H7 (cell line): ENCODE results near the gene TGFBR2. TPM values are rescaled to one million over a fixed set of nuclear protein-coding genes. Genes with fewer than 3 reads are reported as not detected.
"Not testable (repeated sequence)": the region's sequence is repeated elsewhere in the genome, so short reads cannot be mapped to it uniquely, and the experiment has no call there.

ENCODE experiments used
- DNase-seq: peaks from one replicate; pipeline ENCODE4 v3.0.0; 2012
- H3K27me3 ChIP-seq: 2 replicates; pipeline ENCODE4 v1.6.0; 2011; ENCODE audit warnings: mild to moderate bottlenecking, low read length; ENCODE audit not compliant: control insufficient read depth, insufficient read depth
- H3K36me3 ChIP-seq: replicated peaks from 2 replicates; pipeline ENCODE4 v1.5.1; 2011; ENCODE audit warnings: low read length; ENCODE audit not compliant: control insufficient read depth, insufficient read depth
- H3K4me3 ChIP-seq: 2 replicates; pipeline ENCODE4 v1.5.1; 2011; ENCODE audit warnings: low read depth, mild to moderate bottlenecking, control low read depth, low read length, moderate library complexity; ENCODE audit not compliant: insufficient read depth
- total RNA-seq: library from RNA; depleted of rRNA; stranded (reverse); fragments of >200 nt; shearing (Covaris generic); gene quantifications from 2 replicates; pipeline ENCODE4 v1.2.3, GENCODE V29; 2014

The TGFBR2 gene
- total RNA-seq, 1 experiment from 2014 or later = 4.3 TPM

DNA sequence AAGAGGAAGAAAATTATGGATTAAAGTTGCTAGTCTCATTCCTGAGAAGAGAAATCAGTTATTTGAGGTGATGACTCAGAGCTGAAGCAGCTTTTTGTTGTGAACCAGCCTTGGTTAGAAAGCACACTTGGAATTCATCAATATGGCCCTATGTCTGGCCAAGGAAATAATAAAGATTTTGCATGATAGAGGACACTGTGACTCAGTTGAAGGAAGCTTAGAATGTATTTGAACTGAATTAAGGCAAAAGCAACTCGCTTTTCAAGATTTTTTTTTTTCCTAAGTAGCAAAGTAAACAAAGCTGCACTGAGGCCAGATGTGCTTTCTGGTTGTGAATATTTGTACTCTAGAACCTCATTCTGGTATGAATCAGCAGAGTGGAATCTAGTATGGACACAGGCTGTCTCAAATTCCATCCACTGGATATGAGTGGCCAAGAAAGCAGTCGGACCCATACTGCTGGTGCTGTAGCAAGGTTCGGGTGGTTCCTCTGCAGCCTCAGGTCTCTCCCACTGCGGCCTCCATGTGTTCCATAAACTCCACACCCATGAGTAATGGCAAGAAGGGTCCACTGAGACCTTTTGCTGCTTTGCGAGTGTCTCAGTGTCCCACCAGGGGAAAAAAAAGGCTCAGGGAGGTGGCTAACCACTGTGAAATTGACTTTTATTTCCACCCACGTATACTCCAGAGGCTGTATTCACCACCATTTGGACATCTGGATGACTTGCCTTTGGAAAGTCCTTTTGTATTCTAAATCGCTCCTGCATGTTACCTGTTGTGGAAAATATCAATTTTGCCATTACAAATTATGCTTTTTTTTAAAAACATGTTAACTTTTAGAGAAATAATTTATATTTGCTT is 53.1 kb downstream of the TGFBR2 start:
- H3K4me3 ChIP-seq = no peak overlapping the region
- H3K36me3 ChIP-seq = peaks cover 9% of the 10 kb centered on the region
- H3K27me3 ChIP-seq = no peaks in the 10 kb centered on the region
- no peak for DNase-seq

DNA sequence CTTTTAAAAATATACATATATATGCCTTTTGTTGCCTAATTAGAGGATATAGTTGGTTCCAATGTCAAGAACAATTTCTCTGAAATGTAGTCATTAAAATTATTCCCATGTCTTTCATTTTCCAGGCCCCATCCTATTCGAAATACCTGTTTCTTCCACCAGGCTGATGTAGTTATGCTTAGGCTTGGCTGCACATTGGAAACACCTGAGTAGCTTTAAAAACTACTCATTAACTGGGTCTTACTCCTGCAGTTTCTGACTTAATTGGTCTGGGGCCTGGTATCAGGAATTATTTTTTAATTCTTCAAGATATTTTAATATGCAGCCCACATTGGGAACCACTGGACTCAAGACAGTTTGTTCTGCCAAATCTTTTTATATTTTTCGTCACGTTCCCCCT is 53.7 kb downstream of the TGFBR2 start:
- peaks cover 5% of the 10 kb centered on the region for H3K36me3 ChIP-seq
- DNase-seq = no peak
- H3K4me3 ChIP-seq = no peak overlapping the region
- H3K27me3 ChIP-seq = no peaks in the 10 kb centered on the region

DNA sequence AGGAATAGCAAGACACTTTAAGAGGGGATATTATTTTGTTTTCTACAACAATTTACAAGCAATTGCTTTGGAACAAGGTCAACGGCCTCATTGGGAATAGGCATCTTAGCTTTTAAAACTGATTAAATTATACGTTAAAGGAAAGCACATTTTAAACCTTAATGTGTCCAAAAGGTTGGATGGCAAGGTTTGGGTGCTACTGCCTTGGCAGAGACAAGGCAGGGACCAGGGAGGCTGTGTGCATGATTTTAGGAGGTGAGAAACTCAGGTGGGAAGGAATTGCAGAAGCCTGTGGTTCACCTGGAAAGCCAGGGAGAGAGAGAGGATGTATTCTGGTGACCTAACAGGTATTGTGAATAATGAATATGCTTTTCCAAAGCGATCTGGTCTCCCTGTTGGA is 54.3 kb downstream of the TGFBR2 start:
- H3K27me3 ChIP-seq = no peaks in the 10 kb centered on the region
- peaks cover 2% of the 10 kb centered on the region; the same call in 1 of the 2 replicates for H3K36me3 ChIP-seq
- no peak overlapping the region for H3K4me3 ChIP-seq
- DNase-seq = no peak

DNA sequence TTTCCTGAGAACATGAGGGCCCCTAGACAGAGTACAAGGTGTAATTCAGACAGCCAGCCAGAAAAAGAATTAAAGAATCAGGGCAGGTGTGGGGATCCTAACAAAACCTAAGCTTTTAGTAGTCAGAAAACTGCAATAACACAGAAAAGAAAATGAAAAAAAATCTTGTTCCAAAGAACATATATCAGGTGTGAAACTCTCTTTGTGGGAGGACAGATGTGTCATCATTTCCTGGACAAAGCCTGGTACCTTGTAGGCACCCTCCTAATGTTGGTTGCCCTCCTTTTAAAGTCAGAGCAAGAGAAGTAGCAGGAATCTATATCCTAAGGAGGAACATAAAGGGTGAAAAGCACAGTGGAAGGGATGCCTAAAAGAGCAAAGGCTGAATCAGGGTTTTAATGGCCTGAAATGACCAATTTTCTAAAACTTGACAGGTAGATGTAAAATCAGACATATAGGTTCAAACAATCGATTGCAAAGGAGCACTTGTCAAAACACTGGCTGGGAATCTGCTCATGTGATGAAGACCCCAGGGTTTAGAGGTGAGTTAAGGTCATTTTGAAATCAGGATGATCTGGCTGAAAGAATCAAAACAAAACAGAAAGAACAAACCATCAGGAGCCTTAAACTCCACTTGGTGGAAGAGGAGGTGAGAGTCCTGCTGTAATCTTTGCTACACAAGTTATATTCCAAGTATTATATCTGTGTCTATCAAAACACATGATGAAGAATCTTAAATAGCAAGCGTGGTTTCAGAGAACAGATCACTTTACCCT is 54.9 kb downstream of the TGFBR2 start:
- DNase-seq = no peak
- Histone ChIP-seq H3K4me3 (no peak overlapping the region), H3K36me3 (peaks cover 2% of the 10 kb centered on the region; the same call in 1 of the 2 replicates), H3K27me3 (no peaks in the 10 kb centered on the region)

DNA sequence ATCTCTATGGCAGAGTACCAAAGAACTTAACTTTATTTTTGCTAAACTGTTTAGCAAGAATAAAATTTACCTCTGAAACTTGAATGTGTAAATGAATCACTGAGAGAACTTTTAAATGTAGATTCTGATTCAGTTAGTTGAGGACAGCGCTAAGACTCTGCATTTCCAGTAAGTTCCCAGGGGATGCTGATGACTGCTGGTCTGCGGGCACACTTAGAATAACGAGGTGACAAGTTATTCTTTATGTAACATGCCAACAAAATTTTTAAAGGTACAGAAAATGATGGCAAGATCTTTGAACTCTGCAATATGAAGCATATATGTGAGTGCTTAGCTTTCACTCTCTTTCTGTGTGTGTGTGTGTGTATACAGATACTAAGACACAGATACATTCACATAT is 56.4 kb downstream of the TGFBR2 start:
- no peaks in the 10 kb centered on the region for H3K36me3 ChIP-seq
- H3K4me3 ChIP-seq = no peak overlapping the region
- DNase-seq = no peak
- no peaks in the 10 kb centered on the region for H3K27me3 ChIP-seq

DNA sequence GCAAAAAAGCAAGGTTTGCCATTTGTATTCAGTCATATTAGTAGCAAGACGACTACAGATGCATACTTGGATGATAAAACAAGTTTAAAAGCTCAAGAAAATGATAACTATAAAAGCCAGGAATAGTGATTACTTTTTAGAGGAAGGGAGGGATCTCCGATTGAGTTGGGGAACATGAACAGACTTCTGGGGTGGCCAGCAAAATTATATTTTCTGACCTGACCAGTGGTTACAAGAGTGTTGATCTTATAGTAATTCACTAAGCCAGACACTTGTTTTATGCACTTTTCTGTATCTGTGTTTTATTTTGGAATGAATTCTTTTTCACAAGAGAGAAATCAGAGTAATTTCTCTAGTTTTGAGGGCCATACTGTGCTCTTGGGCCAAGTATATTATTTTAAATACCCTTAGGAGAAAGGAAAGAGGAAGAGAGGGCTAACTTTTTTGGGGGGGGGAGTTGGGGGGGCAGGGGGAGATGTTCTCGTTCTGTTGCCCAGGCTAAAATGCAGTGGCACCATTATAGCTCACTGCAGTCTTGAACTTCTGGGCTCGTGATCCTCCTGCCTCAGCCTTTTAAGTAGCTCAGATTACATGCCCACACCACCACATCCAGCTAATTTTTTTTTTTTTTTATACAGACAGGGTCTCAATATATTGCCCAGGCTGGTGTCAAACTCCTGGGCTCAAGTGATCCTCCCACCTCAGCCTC is 57.3 kb downstream of the TGFBR2 start:
- H3K36me3 ChIP-seq = no peaks in the 10 kb centered on the region
- DNase-seq = no peak

GRCh38 chr3:30664459-30664858 is 58.1 kb downstream of the TGFBR2 start:
- DNase-seq = no peak
- Histone ChIP-seq H3K4me3 (no peak overlapping the region), H3K36me3 (no peaks in the 10 kb centered on the region), H3K27me3 (no peaks in the 10 kb centered on the region)

More for the DNA sequence above, 57.3 kb downstream of the TGFBR2 start:
- no peak overlapping the region for H3K4me3 ChIP-seq
- no peaks in the 10 kb centered on the region for H3K27me3 ChIP-seq

- DNase-seq = no peak
- Histone ChIP-seq H3K4me3 (no peak overlapping the region), H3K27me3 (no peaks in the 10 kb centered on the region), H3K36me3 (no peaks in the 10 kb centered on the region)
These were observed 58.5 kb downstream of the TGFBR2 start for GRCh38 chr3:30664884-30665283.

DNA sequence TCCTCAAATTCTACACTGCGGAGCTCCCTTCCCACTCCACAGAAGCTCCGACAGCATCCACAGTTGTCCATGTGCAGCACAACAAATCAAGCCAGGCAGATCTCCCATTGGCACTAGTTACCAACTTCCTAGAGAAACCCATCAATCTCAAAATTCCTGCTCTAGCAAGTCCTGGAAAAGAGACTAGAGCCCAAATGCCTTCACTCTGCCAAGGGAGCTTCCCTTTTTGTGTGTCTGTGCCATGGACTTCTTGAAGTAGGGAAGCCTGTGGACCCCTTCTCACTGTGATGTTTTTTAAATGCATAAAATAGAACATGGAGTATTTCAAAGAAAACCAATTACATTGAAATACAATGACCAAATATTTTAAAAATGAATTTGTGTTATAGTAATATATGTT is 59.1 kb downstream of the TGFBR2 start:
- H3K27me3 ChIP-seq = no peaks in the 10 kb centered on the region
- H3K36me3 ChIP-seq = no peaks in the 10 kb centered on the region
- no peak for DNase-seq
- no peak overlapping the region for H3K4me3 ChIP-seq

GRCh38 chr3:30666572-30667279 is 60.3 kb downstream of the TGFBR2 start:
- Histone ChIP-seq H3K36me3 (peaks cover 3% of the 10 kb centered on the region), H3K27me3 (no peaks in the 10 kb centered on the region), H3K4me3 (no peak overlapping the region)
- no peak for DNase-seq

DNA sequence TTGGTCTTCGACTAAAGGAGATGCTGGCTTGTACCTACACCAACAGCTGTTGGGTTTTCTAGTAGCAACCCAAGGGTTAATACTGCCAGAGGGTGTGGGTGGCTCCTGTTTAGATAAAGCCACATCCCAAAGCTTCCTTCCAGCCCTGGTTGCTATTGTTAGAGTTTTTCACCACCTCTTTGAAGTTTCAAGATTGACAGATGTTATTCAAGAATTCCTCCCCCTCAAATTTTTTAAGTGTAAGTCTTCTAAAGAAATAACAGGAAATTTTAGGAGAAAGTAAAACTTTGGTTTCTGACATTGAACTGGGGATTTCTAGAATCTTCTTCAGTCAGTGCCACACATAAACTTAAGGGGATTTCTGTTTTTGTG is 60.9 kb downstream of the TGFBR2 start:
- H3K27me3 ChIP-seq = no peaks in the 10 kb centered on the region
- DNase-seq = peak; percentile 57
- H3K36me3 ChIP-seq = peaks cover 8% of the 10 kb centered on the region
- no peak overlapping the region for H3K4me3 ChIP-seq

GRCh38 chr3:30668051-30668609 is 61.7 kb downstream of the TGFBR2 start:
- Histone ChIP-seq H3K36me3 (peaks cover 15% of the 10 kb centered on the region), H3K4me3 (no peak overlapping the region), H3K27me3 (no peaks in the 10 kb centered on the region)
- DNase-seq = peak; percentile 7

- not testable (repeated sequence) for H3K27me3 ChIP-seq, DNase-seq, H3K4me3 ChIP-seq
- peaks cover 15% of the 10 kb centered on the region for H3K36me3 ChIP-seq
These were observed 63.0 kb downstream of the TGFBR2 start for GRCh38 chr3:30669360-30669934.

DNA sequence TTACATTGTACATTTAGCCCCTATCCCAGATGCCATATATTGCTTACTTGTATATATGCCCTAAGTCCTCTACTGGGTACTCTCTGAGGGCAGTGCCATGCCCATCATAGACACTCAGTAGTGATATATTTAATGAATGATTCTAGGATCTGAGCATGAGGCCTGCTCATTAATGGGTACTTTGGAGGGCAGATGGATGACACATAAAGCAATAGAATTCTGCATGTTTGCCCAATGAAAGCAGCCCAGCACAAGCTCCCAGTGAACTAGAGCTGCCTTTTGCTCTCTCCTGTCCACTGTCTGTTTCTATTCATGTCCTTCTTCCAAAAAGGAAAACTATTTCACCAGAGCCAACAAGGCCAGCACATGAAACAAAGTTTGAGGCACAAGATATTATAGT is 63.9 kb downstream of the TGFBR2 start:
- Histone ChIP-seq H3K36me3 (peaks cover 18% of the 10 kb centered on the region), H3K27me3 (no peaks in the 10 kb centered on the region), H3K4me3 (no peak overlapping the region)
- no peak for DNase-seq
